IMR-90 (cell line): Measurements from ENCODE around the gene MFRP. TPM values are rescaled to one million over a fixed set of nuclear protein-coding genes. Genes with fewer than 3 reads are reported as not detected.

Source experiments
- ATAC-seq: fragments of 200-7000 bp; cut with Tn5 transposase; 2 replicates; pipeline ENCODE4 v1.9.1; 2020; ENCODE audit warnings: low read depth, mild to moderate bottlenecking, moderate library complexity
- BruUV-seq: library from RNA; stranded (reverse); fragments of 400-500 nt; replicated peaks from 2 replicates; lab custom pipeline; 2021; lab: Mats Ljungman, UMichigan
- CTCF ChIA-PET: fragments of 300-600 bp; formaldehyde crosslinking; extraction: SDS; loops from one replicate; lab custom pipeline; 2021; ENCODE audit warnings: antibody characterized with exemption; lab: Yijun Ruan, JAX
- POLR2A ChIA-PET: fragments of 300-600 bp; sonication (Branson Sonifier 250); formaldehyde crosslinking; loops from one replicate; lab custom pipeline; 2022; ENCODE audit warnings: antibody characterized with exemption; ENCODE audit not compliant: unreplicated experiment; lab: Charles Lee
- DNase-seq: peaks from one replicate; pipeline ENCODE4 v3.0.0; 2013
- H2AFZ ChIP-seq: replicated peaks from 2 replicates; pipeline ENCODE3; 2013; ENCODE audit warnings: low read length, mild to moderate bottlenecking; ENCODE audit not compliant: poor library complexity
- H2AK5ac ChIP-seq: 2 replicates; pipeline ENCODE4 v1.6.1; 2013; ENCODE audit warnings: low read depth, low read length, inconsistent platforms
- H2AK9ac ChIP-seq: replicated peaks from 2 replicates; pipeline ENCODE3; 2013; ENCODE audit warnings: mild to moderate bottlenecking, low read depth, low read length, moderate library complexity; ENCODE audit not compliant: poor library complexity
- H2BK120ac ChIP-seq: 2 replicates; pipeline ENCODE4 v1.6.1; 2013; ENCODE audit warnings: low read depth, low read length, inconsistent platforms
- H2BK15ac ChIP-seq: 3 replicates; pipeline ENCODE4 v1.6.1; 2013; ENCODE audit warnings: low read depth, low read length, inconsistent platforms
- H2BK20ac ChIP-seq: 2 replicates; pipeline ENCODE4 v1.6.1; 2013; ENCODE audit warnings: low read depth, mild to moderate bottlenecking, inconsistent platforms, low read length, moderate library complexity
- H2BK5ac ChIP-seq: 2 replicates; pipeline ENCODE4 v1.6.1; 2013; ENCODE audit warnings: mild to moderate bottlenecking, low read depth, low read length, inconsistent platforms; ENCODE audit not compliant: poor library complexity, severe bottlenecking
- H3K14ac ChIP-seq: replicated peaks from 2 replicates; pipeline ENCODE4 v1.6.1; 2013; ENCODE audit warnings: low read depth, low read length, inconsistent platforms
- H3K18ac ChIP-seq: 2 replicates; pipeline ENCODE4 v1.6.1; 2013; ENCODE audit warnings: low read depth, low read length, control low read depth
- H3K23ac ChIP-seq: 2 replicates; pipeline ENCODE4 v1.6.1; 2013; ENCODE audit warnings: low read depth, low read length, inconsistent platforms
- H3K27ac ChIP-seq: 2 replicates; pipeline ENCODE4 v1.5.1; 2013; ENCODE audit warnings: mild to moderate bottlenecking, control low read depth, low read length; ENCODE audit not compliant: insufficient read depth
- H3K27me3 ChIP-seq: 2 replicates; pipeline ENCODE4 v1.6.1; 2013; ENCODE audit warnings: low read length; ENCODE audit not compliant: control insufficient read depth, insufficient read depth
- H3K36me3 ChIP-seq: 2 replicates; pipeline ENCODE4 v1.6.1; 2013; ENCODE audit warnings: low read length, mixed read lengths; ENCODE audit not compliant: control insufficient read depth, insufficient read depth
- H3K4ac ChIP-seq: 2 replicates; pipeline ENCODE4 v1.6.1; 2013; ENCODE audit warnings: low read depth, low read length, inconsistent platforms
- H3K4me1 ChIP-seq: 2 replicates; pipeline ENCODE4 v1.6.1; 2013; ENCODE audit warnings: low read length, mixed read lengths; ENCODE audit not compliant: control insufficient read depth, insufficient read depth
- H3K4me2 ChIP-seq: 2 replicates; pipeline ENCODE4 v1.6.1; 2013; ENCODE audit warnings: low read depth, mild to moderate bottlenecking, control low read depth, low read length, moderate library complexity
- H3K4me3 ChIP-seq: 2 replicates; pipeline ENCODE4 v1.5.1; 2013; ENCODE audit warnings: low read depth, mild to moderate bottlenecking, control low read depth, low read length, moderate library complexity; ENCODE audit not compliant: insufficient read depth
- H3K56ac ChIP-seq: 2 replicates; pipeline ENCODE4 v1.6.1; 2013; ENCODE audit warnings: low read length, inconsistent platforms; ENCODE audit not compliant: insufficient read depth; ENCODE audit errors: extremely low read depth
- H3K79me1 ChIP-seq, 2 experiments: 2 replicates each; pipeline ENCODE4 v1.6.1; 2013; ENCODE audit warnings: low read length in 2 of 2, inconsistent platforms in 1 of 2, low read depth in 1 of 2
- H3K9ac ChIP-seq: 2 replicates; pipeline ENCODE4 v1.6.1; 2013; ENCODE audit warnings: low read depth, low read length, control low read depth
- H3K9me1 ChIP-seq: 2 replicates; pipeline ENCODE4 v1.6.1; 2013; ENCODE audit warnings: low read length, inconsistent platforms; ENCODE audit not compliant: insufficient read depth
- H3K9me3 ChIP-seq: 2 replicates; pipeline ENCODE4 v1.6.1; 2013; ENCODE audit warnings: low read length; ENCODE audit not compliant: control insufficient read depth, insufficient read depth
- H4K20me1 ChIP-seq: 2 replicates; pipeline ENCODE4 v1.6.1; 2013; ENCODE audit warnings: low read length, inconsistent platforms; ENCODE audit not compliant: insufficient read depth
- H4K5ac ChIP-seq: 2 replicates; pipeline ENCODE4 v1.6.1; 2013; ENCODE audit warnings: mild to moderate bottlenecking, low read depth, low read length, control low read depth
- H4K8ac ChIP-seq, 2 experiments: 2 replicates each; pipeline ENCODE4 v1.6.1; 2013; ENCODE audit warnings: low read depth in 2 of 2, low read length in 2 of 2, control low read depth in 1 of 2, inconsistent platforms in 1 of 2
- H4K91ac ChIP-seq: 2 replicates; pipeline ENCODE4 v1.6.1; 2013; ENCODE audit warnings: low read depth, low read length, inconsistent platforms; ENCODE audit not compliant: insufficient read depth
- BHLHE40 ChIP-seq: fragments of 150-350 bp; IDR thresholded peaks from 2 replicates; pipeline ENCODE4 v1.6.1; 2016; ENCODE audit warnings: mild to moderate bottlenecking, low read depth, low read length
- CEBPB ChIP-seq: IDR thresholded peaks from 2 replicates; pipeline ENCODE4 v1.6.1; 2012; ENCODE audit warnings: low read depth, low read length, improper control_type of control experiment
- CHD1 ChIP-seq: IDR thresholded peaks from 2 replicates; pipeline ENCODE4 v1.6.1; 2012; ENCODE audit warnings: low read depth, low read length, improper control_type of control experiment
- CTCF ChIP-seq: conservative IDR thresholded peaks from 2 replicates; pipeline ENCODE4 v1.5.1; 2012; ENCODE audit warnings: mild to moderate bottlenecking, low read depth, low read length, improper control_type of control experiment
- FOS ChIP-seq: fragments of 150-350 bp; IDR thresholded peaks from 2 replicates; pipeline ENCODE4 v1.6.1; 2016; ENCODE audit warnings: low read depth, low read length
- MAFK ChIP-seq: IDR thresholded peaks from 2 replicates; pipeline ENCODE4 v1.6.1; 2012; ENCODE audit warnings: low read depth, low read length, improper control_type of control experiment
- MAZ ChIP-seq: IDR thresholded peaks from 2 replicates; pipeline ENCODE4 v1.6.1; 2012; ENCODE audit warnings: low read depth, mild to moderate bottlenecking, low read length, improper control_type of control experiment, moderate library complexity, borderline replicate concordance
- MXI1 ChIP-seq: IDR thresholded peaks from 2 replicates; pipeline ENCODE4 v1.6.1; 2012; ENCODE audit warnings: low read depth, mild to moderate bottlenecking, low read length, moderate library complexity, borderline replicate concordance
- NFE2L2 ChIP-seq: fragments of 150-350 bp; IDR thresholded peaks from 2 replicates; pipeline ENCODE4 v1.6.1; 2016; ENCODE audit warnings: low read depth, mild to moderate bottlenecking, low read length
- POLR2A ChIP-seq: IDR thresholded peaks from 2 replicates; pipeline ENCODE4 v1.6.1; 2012; ENCODE audit warnings: mild to moderate bottlenecking, low read depth, low read length
- RAD21 ChIP-seq: IDR thresholded peaks from 2 replicates; pipeline ENCODE4 v1.6.1; 2012; ENCODE audit warnings: low read length, improper control_type of control experiment
- RCOR1 ChIP-seq: IDR thresholded peaks from 2 replicates; pipeline ENCODE4 v1.6.1; 2012; ENCODE audit warnings: mild to moderate bottlenecking, low read length, improper control_type of control experiment; ENCODE audit not compliant: insufficient replicate concordance
- RFX5 ChIP-seq: IDR thresholded peaks from 2 replicates; pipeline ENCODE4 v1.8.0; 2012; ENCODE audit warnings: low read depth, mild to moderate bottlenecking, low read length, moderate library complexity
- SMC3 ChIP-seq: fragments of 150-350 bp; IDR thresholded peaks from 2 replicates; pipeline ENCODE4 v1.6.1; 2016; ENCODE audit warnings: low read depth, mild to moderate bottlenecking, antibody characterized with exemption, low read length, moderate library complexity
- USF2 ChIP-seq: fragments of 150-350 bp; IDR thresholded peaks from 2 replicates; pipeline ENCODE4 v1.6.1; 2017; ENCODE audit warnings: mild to moderate bottlenecking, antibody characterized with exemption, low read length, low read depth
- WGBS, 2 experiments: methylation state at CpG; one replicate each; pipeline versions ENCODE4 v1.1.5 to v1.1.7; 2013; ENCODE audit warnings: missing lambda C conversion rate in 2 of 2; ENCODE audit not compliant: insufficient read length in 1 of 2; ENCODE audit errors: extremely low coverage in 2 of 2; 5-methylcytosine and 5-hydroxymethylcytosine counted together
- dilution Hi-C: fragments of 300-500 bp; cut with HindIII; formaldehyde crosslinking; loops from one replicate; pipeline ENCODE4 v1.14.3; 2018; ENCODE audit warnings: low sequenced_read_pairs; ENCODE audit not compliant: unreplicated experiment
- in situ Hi-C: fragments of 300-500 bp; cut with MboI; formaldehyde crosslinking; loops from 3 replicates; pipeline ENCODE4 v1.14.3; 2019; ENCODE audit warnings: low sequenced_read_pairs, inconsistent platforms, mixed read lengths
- intact Hi-C: fragments of 100-400 bp; cut with micrococcal nuclease; formaldehyde crosslinking; loops from 2 replicates; pipeline ENCODE4 v1.10.0; 2022
- polyA plus RNA-seq, 3 experiments: library from polyadenylated mRNA; depleted of rRNA; stranded (reverse); fragments of >200 nt; gene quantifications; 2 replicates each; pipeline ENCODE4 v1.2.3, GENCODE V29; 2012; ENCODE audit warnings: low replicate concordance in 1 of 3
- total RNA-seq: library from RNA; depleted of rRNA; stranded (reverse); fragments of >200 nt; gene quantifications from 2 replicates; pipeline ENCODE4 v1.2.3, GENCODE V29; 2012

MFRP gene
- total and polyA plus RNA-seq, 2 of the 4 experiments (the other 2 are of a cell fraction), result not detected

- Histone ChIP-seq H3K23ac (no peak overlapping the region), H3K9me1 (peaks cover 37% of the 10 kb centered on the region), H2BK15ac (no peak overlapping the region), H3K9ac (no peak overlapping the region), H2AFZ (no peak overlapping the region), H2AK5ac (no peak overlapping the region), H4K8ac (no peak overlapping the region), H2BK5ac (no peak overlapping the region), H3K18ac (no peak overlapping the region), H2AK9ac (peak overlapping the region; percentile 62), H4K91ac (no peak overlapping the region), H2BK120ac (no peak overlapping the region), H3K27me3 (no peaks in the 10 kb centered on the region), H4K5ac (no peak overlapping the region), H3K56ac (no peak overlapping the region), H4K20me1 (peaks cover 12% of the 10 kb centered on the region), H3K14ac (no peak overlapping the region), H3K4me1 (peaks cover 27% of the 10 kb centered on the region), H3K36me3 (no peaks in the 10 kb centered on the region), H3K4ac (no peak overlapping the region), H3K9me3 (no peaks in the 10 kb centered on the region), H3K79me1 (peaks cover 0 to 9% of the 10 kb centered on the region in 2 experiments; a peak in 1 of 4 replicates), H3K27ac (no peak overlapping the region), H2BK20ac (no peak overlapping the region), H3K4me3 (no peak overlapping the region), H3K4me2 (no peak overlapping the region; the same call in 1 of the 2 replicates)
- no TSS peak for BruUV-seq
- ATAC-seq (no peak), DNase-seq (no peak)
- in situ Hi-C loops, result loop anchor here (25.0 kb wide), 1 partner anchor 749 kb away; no protein-coding TSS in a partner anchor
- POLR2A ChIA-PET, result no interaction called here
- 63% methylated on average over 10 of the region's 44 CpGs; no CpG with 5 or more reads in 1 of the 2 experiments for WGBS, 2 experiments
- intact Hi-C loops, result loop anchor here (10.0 kb wide), 1 partner anchor 362 kb away; the partner anchor contains the start of gene NECTIN1
- dilution Hi-C loops, result no loop called here
- CTCF ChIA-PET, result interaction anchor here (0.9 kb wide), 1 partner anchor 11 kb away, joined by 3 read pairs; no protein-coding TSS in a partner anchor
- TF ChIP-seq FOS, result no peak
- TF ChIP-seq NFE2L2, result no peak
- TF ChIP-seq USF2, result no peak
- TF ChIP-seq RCOR1, result no peak
- no peak for TF ChIP-seq POLR2A
- no peak for TF ChIP-seq MAFK
- no peak for TF ChIP-seq MXI1
- TF ChIP-seq CHD1, result no peak
- no peak for TF ChIP-seq RAD21
- TF ChIP-seq SMC3, result no peak
- TF ChIP-seq BHLHE40, result no peak
- no peak for TF ChIP-seq CTCF
- TF ChIP-seq CEBPB, result no peak
- no peak for TF ChIP-seq MAZ
- TF ChIP-seq RFX5, result no peak
These were observed 16.8 kb upstream of the MFRP start for GRCh38 chr11:119363081-119363850.
